Measurements from ENCODE around the gene FOXP2.

GRCh38 chr7:114405427-114405826 is 9.2 kb upstream of the FOXP2 start:
- TF ChIP-seq CTCF (IDR thresholded peaks at IDR 0.05) (no peak), POLR2A (IDR thresholded peaks at IDR 0.05) (no peak)
